Cardiac muscle cell (in vitro differentiated cells and primary cell): ENCODE data around the gene SVOP. TPM values are rescaled to one million over a fixed set of nuclear protein-coding genes. Genes with fewer than 3 reads are reported as not detected.
A peak's percentile ranks its signal among the peaks of the same experiment; 100 is the strongest.

ENCODE experiments used
- DNase-seq, 2 donors: peaks; one replicate each; pipeline versions ENCODE4 v3.0.0 to v3.0.0-alpha.2; 2010 to 2017; ENCODE audit warnings: low read depth in 1 of 2, low spot score in 1 of 2
- H3K27ac ChIP-seq: fragments of 200-600 bp; sonication (generic); 2 replicates; pipeline ENCODE4 v1.5.1; 2016
- H3K27me3 ChIP-seq: fragments of 200-600 bp; sonication (generic); 2 replicates; pipeline ENCODE4 v1.6.0; 2016; ENCODE audit warnings: control low read depth
- H3K36me3 ChIP-seq: fragments of 200-600 bp; sonication (generic); 2 replicates; pipeline ENCODE4 v1.5.1; 2016; ENCODE audit warnings: control low read depth
- H3K4me1 ChIP-seq: fragments of 200-600 bp; sonication (generic); 2 replicates; pipeline ENCODE4 v1.8.1; 2017; ENCODE audit warnings: low read depth, mild to moderate bottlenecking, mixed run types
- H3K4me3 ChIP-seq: fragments of 200-600 bp; sonication (generic); 2 replicates; pipeline ENCODE4 v1.5.1; 2016; ENCODE audit warnings: mild to moderate bottlenecking
- H3K9me3 ChIP-seq: fragments of 200-600 bp; sonication (generic); 2 replicates; pipeline ENCODE4 v1.5.1; 2017; ENCODE audit warnings: low read depth, mild to moderate bottlenecking, control low read depth
- CTCF ChIP-seq: IDR thresholded peaks from 2 replicates; pipeline ENCODE4 v1.5.1; 2012; ENCODE audit warnings: low read depth, mild to moderate bottlenecking, low read length
- polyA plus RNA-seq: library from polyadenylated mRNA; unstranded; fragments of >200 nt; fragmentation: Nextera tagmentation; extraction: Ambion mirVana; gene quantifications from 2 replicates; pipeline ENCODE4 v1.2.1, GENCODE V29; 2016
- total RNA-seq: library from RNA; depleted of rRNA; stranded (reverse); fragments of >200 nt; gene quantifications from 2 replicates; pipeline ENCODE4 v1.2.3, GENCODE V29; 2016

SVOP gene
- total and polyA plus RNA-seq, 2 experiments from 2014 or later: not detected

GRCh38 chr12:108895220-108895802 is 125.6 kb downstream of the SVOP start:
- H3K27me3 ChIP-seq: no peaks in the 10 kb centered on the region
- no peak for DNase-seq
- H3K4me1 ChIP-seq: no peaks in the 10 kb centered on the region
- no peak for TF ChIP-seq CTCF
- no peaks in the 10 kb centered on the region for H3K9me3 ChIP-seq
- no peak overlapping the region for H3K4me3 ChIP-seq
- no peaks in the 10 kb centered on the region for H3K36me3 ChIP-seq
- no peak overlapping the region for H3K27ac ChIP-seq

GRCh38 chr12:108890208-108890607 is 130.7 kb downstream of the SVOP start:
- Histone ChIP-seq H3K27me3 (no peaks in the 10 kb centered on the region), H3K9me3 (no peaks in the 10 kb centered on the region), H3K4me1 (no peaks in the 10 kb centered on the region), H3K27ac (no peak overlapping the region), H3K4me3 (no peak overlapping the region), H3K36me3 (no peaks in the 10 kb centered on the region)
- DNase-seq: peak; percentile 24 to 58
- no peak for TF ChIP-seq CTCF

- Histone ChIP-seq H3K4me1 (no peaks in the 10 kb centered on the region), H3K27ac (no peak overlapping the region), H3K36me3 (no peaks in the 10 kb centered on the region), H3K27me3 (no peaks in the 10 kb centered on the region), H3K9me3 (no peaks in the 10 kb centered on the region), H3K4me3 (no peak overlapping the region)
- TF ChIP-seq CTCF: no peak
- no peak for DNase-seq
Measured at GRCh38 chr12:108888031-108888430, 132.8 kb downstream of the SVOP start.

- Histone ChIP-seq H3K4me3 (no peak overlapping the region), H3K27me3 (no peaks in the 10 kb centered on the region)
Measured at GRCh38 chr12:108886873-108887629, 133.8 kb downstream of the SVOP start.

More at GRCh38 chr12:108886873-108887629, 133.8 kb downstream of the SVOP start:
- no peak for DNase-seq
- TF ChIP-seq CTCF: no peak
- Histone ChIP-seq H3K4me1 (no peaks in the 10 kb centered on the region), H3K36me3 (no peaks in the 10 kb centered on the region), H3K27ac (no peak overlapping the region), H3K9me3 (no peaks in the 10 kb centered on the region)
